ACC112 (cell line): ENCODE data around the gene NUDT15.
"Not testable (repeated sequence)": the region's sequence is repeated elsewhere in the genome, so short reads cannot be mapped to it uniquely, and the experiment has no call there.

Source experiments
- H2AFZ ChIP-seq: fragments of 200-600 bp; sonication (generic); one replicate; pipeline ENCODE4 v1.6.0; 2017; ENCODE audit warnings: antibody characterized with exemption, low read length; ENCODE audit not compliant: unreplicated experiment
- H3K27ac ChIP-seq: fragments of 200-600 bp; sonication (generic); 2 replicates; pipeline ENCODE4 v1.5.1; 2014; ENCODE audit warnings: low read depth, mild to moderate bottlenecking, antibody characterized with exemption, low read length, moderate library complexity
- H3K27me3 ChIP-seq: fragments of 200-600 bp; sonication (generic); 2 replicates; pipeline ENCODE4 v1.6.1; 2014; ENCODE audit warnings: mild to moderate bottlenecking, antibody characterized with exemption, low read length, moderate library complexity, mixed read lengths; ENCODE audit not compliant: insufficient read depth
- H3K36me3 ChIP-seq: fragments of 200-600 bp; sonication (generic); 2 replicates; pipeline ENCODE4 v1.6.1; 2016; ENCODE audit warnings: mild to moderate bottlenecking, antibody characterized with exemption, low read length, moderate library complexity, mixed read lengths; ENCODE audit not compliant: insufficient read depth
- H3K4me1 ChIP-seq: fragments of 200-600 bp; sonication (generic); one replicate; pipeline ENCODE4 v1.6.1; 2016; ENCODE audit warnings: low read length, mixed read lengths; ENCODE audit not compliant: insufficient read depth, unreplicated experiment, control insufficient read depth
- H3K4me3 ChIP-seq: fragments of 200-600 bp; sonication (generic); 2 replicates; pipeline ENCODE4 v1.5.1; 2014; ENCODE audit warnings: mild to moderate bottlenecking, low read depth, low read length
- H3K79me2 ChIP-seq: fragments of 200-600 bp; sonication (generic); one replicate; pipeline ENCODE4 v1.6.0; 2016; ENCODE audit warnings: low read length; ENCODE audit not compliant: control insufficient read depth, unreplicated experiment, insufficient read depth

The NUDT15 gene

DNA sequence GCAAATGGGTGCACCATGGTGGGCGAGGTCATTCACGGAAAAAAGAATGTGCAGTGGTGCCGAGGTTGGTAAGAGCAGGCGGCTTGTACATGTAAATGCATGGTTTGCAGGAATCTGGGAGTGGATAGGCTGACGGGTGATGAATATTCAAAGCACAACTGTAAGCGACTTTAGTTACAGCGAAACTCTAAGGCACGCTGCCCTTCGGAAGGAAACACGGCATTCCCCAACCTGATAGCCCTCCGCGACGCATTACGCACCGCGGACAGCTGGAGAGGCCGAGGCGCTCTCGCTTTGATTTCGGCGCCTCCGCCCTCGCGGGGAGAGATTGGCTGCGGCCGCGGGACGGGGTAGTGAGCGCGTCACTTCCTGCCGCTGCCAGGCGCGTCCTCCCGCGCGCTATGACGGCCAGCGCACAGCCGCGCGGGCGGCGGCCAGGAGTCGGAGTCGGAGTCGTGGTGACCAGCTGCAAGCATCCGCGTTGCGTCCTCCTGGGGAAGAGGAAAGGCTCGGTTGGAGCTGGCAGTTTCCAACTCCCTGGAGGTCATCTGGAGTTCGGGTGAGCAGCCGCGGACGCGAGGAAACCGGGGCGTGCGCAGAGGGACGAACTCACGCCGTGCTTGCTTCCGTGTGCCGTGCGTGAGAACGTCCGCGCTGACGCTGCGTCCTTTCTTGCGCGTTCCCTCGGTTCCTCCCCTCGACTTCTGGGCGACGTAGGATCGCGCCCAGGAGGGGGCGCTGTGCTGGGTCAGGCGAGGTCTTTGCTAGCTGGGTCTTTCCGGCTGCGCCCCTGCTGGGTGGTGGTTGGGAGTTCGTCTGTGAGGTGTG lies at the start of gene NUDT15:
Gene NUDT15 (plus strand): TSS at position 381 of the 828 bp plus-strand sequence. CDS start 21 bp downstream, at position 402.
- H3K27ac ChIP-seq, result peak within 1 kb of the TSS; percentile 89
- H3K79me2 ChIP-seq, result peaks cover 21% of the 10 kb centered on the region
- peaks cover 14% of the 10 kb centered on the region; the same call in 1 of the 2 replicates for H3K36me3 ChIP-seq
- peak within 1 kb of the TSS; percentile 58 for H2AFZ ChIP-seq
- peaks cover 20% of the 10 kb centered on the region for H3K4me1 ChIP-seq
- peak within 1 kb of the TSS; percentile 89 for H3K4me3 ChIP-seq
- no peaks in the 10 kb centered on the region for H3K27me3 ChIP-seq

- H3K79me2 ChIP-seq, result peaks cover 9% of the 10 kb centered on the region
- H3K27ac ChIP-seq, result no peak overlapping the region
- 0 out of 2 replicates have a peak, but pooled peaks cover 13% of the 10 kb centered on the region for H3K36me3 ChIP-seq
- no peaks in the 10 kb centered on the region for H3K27me3 ChIP-seq
- H3K4me3 ChIP-seq, result no peak overlapping the region
- no peak overlapping the region for H2AFZ ChIP-seq
- H3K4me1 ChIP-seq, result no peaks in the 10 kb centered on the region
Observed at GRCh38 chr13:47990427-47990826, 47.1 kb upstream of the NUDT15 start.

DNA sequence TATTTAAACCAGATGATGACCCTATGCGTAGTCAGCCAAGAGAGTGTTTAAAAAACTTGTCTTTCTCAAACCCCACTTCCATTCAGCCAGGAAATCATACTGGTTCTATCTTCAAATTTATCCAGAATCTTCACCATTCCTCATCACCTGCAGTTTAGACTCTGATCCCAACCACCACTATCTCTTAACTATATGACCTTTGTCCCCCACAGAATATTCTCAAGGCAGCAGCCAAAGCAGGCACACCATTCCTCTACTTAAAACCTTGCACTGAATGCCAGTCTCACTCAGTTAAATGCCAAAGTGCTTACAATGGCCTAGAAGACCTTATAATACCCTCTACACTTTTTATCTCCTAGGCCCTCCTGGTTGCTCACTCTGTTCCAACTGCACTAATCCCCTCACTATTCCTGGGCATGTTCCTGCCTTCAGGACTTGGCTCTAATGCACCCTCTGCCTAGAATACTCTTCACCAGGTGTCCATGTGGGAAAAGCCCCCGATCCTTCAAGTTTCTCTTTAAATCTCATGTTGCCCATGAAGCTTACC lies 46.5 kb upstream of the NUDT15 start:
- Histone ChIP-seq H3K4me3 (no peak overlapping the region), H3K36me3 (0 out of 2 replicates have a peak, but pooled peaks cover 13% of the 10 kb centered on the region), H3K27ac (no peak overlapping the region), H3K4me1 (no peaks in the 10 kb centered on the region), H2AFZ (no peak overlapping the region), H3K27me3 (no peaks in the 10 kb centered on the region), H3K79me2 (peaks cover 9% of the 10 kb centered on the region)

- Histone ChIP-seq H3K4me1 (no peaks in the 10 kb centered on the region), H3K27me3 (no peaks in the 10 kb centered on the region), H3K79me2 (peaks cover 14% of the 10 kb centered on the region), H3K27ac (no peak overlapping the region), H2AFZ (no peak overlapping the region), H3K4me3 (no peak overlapping the region), H3K36me3 (0 out of 2 replicates have a peak, but pooled peaks cover 11% of the 10 kb centered on the region)
Observed at GRCh38 chr13:47991859-47992258, 45.7 kb upstream of the NUDT15 start.

- Histone ChIP-seq H3K27ac (no peak overlapping the region), H3K27me3 (no peaks in the 10 kb centered on the region), H3K4me1 (peaks cover 3% of the 10 kb centered on the region), H3K36me3 (0 out of 2 replicates have a peak, but pooled peaks cover 5% of the 10 kb centered on the region), H3K4me3 (no peak overlapping the region), H2AFZ (no peak overlapping the region), H3K79me2 (peaks cover 46% of the 10 kb centered on the region)
Observed at GRCh38 chr13:47997384-47997783, 40.1 kb upstream of the NUDT15 start.

GRCh38 chr13:47999973-48000372 lies 37.6 kb upstream of the NUDT15 start:
- Histone ChIP-seq H3K4me1 (peaks cover 3% of the 10 kb centered on the region), H3K79me2 (peaks cover 42% of the 10 kb centered on the region), H3K27me3 (no peaks in the 10 kb centered on the region), H3K4me3 (peak overlapping the region; percentile 92), H3K27ac (no peak overlapping the region), H3K36me3 (no peaks in the 10 kb centered on the region), H2AFZ (no peak overlapping the region)

GRCh38 chr13:48000559-48001113 lies 36.9 kb upstream of the NUDT15 start:
- peaks cover 3% of the 10 kb centered on the region for H3K4me1 ChIP-seq
- no peaks in the 10 kb centered on the region for H3K36me3 ChIP-seq
- no peaks in the 10 kb centered on the region for H3K27me3 ChIP-seq
- H3K4me3 ChIP-seq, result peak overlapping the region; percentile 92
- peak overlapping the region; percentile 97 for H2AFZ ChIP-seq
- H3K27ac ChIP-seq, result no peak overlapping the region; the same call in 1 of the 2 replicates
- H3K79me2 ChIP-seq, result peaks cover 42% of the 10 kb centered on the region

GRCh38 chr13:48001114-48001881 lies 36.2 kb upstream of the NUDT15 start, which contains the start of gene SUCLA2:
TSS of gene SUCLA2 (minus strand) at chr13:48001273. CDS start at chr13:48001269, 4 bp downstream.
- Histone ChIP-seq H3K79me2 (peaks cover 40% of the 10 kb centered on the region), H3K4me3 (peak within 1 kb of the TSS; percentile 92), H2AFZ (peak within 1 kb of the TSS; percentile 97), H3K27ac (no peak within 1 kb of the TSS; the same call in 1 of the 2 replicates), H3K4me1 (peaks cover 3% of the 10 kb centered on the region), H3K27me3 (no peaks in the 10 kb centered on the region), H3K36me3 (no peaks in the 10 kb centered on the region)

DNA sequence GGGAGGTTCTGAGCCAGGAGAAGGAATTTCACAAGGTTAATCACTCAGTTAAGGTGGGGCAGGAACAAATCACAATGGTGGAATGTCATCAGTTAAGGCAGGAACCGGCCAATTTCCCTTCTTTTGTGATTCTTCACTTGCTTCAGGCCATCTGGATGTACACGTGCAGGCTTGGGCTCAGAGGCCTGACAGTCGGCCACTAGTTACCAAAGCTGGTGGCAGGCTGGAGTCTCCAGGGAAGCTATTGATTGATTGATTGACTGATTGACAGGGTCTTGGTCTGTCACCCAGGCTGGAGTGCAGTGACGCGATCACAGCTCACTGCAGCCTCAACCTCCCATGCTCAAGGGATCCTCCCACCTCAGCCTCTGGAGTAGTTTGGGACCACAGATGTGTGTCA lies 35.5 kb upstream of the NUDT15 start:
- peaks cover 36% of the 10 kb centered on the region for H3K79me2 ChIP-seq
- H3K27me3 ChIP-seq, H3K36me3 ChIP-seq, H3K27ac ChIP-seq, H2AFZ ChIP-seq, H3K4me1 ChIP-seq: not testable (repeated sequence)
- H3K4me3 ChIP-seq, result peak overlapping the region; percentile 92

DNA sequence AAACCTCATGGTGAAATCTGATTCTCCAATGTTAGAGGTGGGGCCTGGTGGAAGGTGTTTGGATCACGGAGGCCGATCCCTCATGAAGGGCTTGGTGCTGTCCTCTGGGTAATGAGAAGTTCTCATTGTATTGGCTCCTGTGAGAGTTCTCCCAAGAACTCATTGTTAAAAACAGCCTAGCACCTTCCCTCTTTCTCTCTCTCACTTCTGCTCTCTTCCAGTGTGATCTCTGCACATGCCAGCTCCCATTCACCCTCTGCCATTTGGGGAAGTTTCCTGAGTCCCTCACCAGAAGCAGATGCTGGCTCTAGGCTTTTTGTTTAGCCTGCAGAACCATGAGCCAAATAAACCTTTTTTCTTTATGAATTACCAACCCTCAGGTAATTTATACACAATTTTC lies 33.3 kb upstream of the NUDT15 start:
- H3K4me1 ChIP-seq, result peaks cover 7% of the 10 kb centered on the region
- no peaks in the 10 kb centered on the region for H3K27me3 ChIP-seq
- H3K4me3 ChIP-seq, result no peak overlapping the region
- H2AFZ ChIP-seq, result no peak overlapping the region
- H3K79me2 ChIP-seq, result peaks cover 17% of the 10 kb centered on the region
- no peaks in the 10 kb centered on the region for H3K36me3 ChIP-seq
- no peak overlapping the region for H3K27ac ChIP-seq
